Measurements from ENCODE around the gene SLC16A7. TPM values are rescaled to one million over a fixed set of nuclear protein-coding genes. Genes with fewer than 3 reads are reported as not detected.

Gene SLC16A7
- total RNA-seq, 4 donors from 2014 or later: 56.9 to 127 (median 64.9) TPM

DNA sequence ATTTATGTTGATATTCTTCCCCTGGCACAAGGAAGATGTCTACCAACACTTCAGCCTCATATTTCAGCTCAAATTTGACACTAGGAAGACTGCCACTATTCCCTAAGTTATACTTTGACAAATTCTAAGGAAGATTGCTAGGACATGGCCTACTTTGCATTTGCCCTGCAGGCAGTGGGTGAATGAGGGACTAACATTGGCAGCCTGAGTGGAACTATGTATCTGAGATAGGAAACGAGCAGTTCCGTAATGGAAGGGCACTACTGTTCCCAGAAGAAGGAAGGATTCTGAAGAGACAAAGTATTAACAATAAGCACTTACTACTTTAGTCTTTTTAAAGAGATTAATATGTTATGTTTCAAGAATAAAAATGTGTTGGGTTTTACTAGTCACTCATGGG is 115.1 kb downstream of the SLC16A7 start:
- ATAC-seq (ENCODE audit: low FRiP score) (no peak), DNase-seq (ENCODE audit: low spot score) (no peak)
- TF ChIP-seq, protein P1, sequence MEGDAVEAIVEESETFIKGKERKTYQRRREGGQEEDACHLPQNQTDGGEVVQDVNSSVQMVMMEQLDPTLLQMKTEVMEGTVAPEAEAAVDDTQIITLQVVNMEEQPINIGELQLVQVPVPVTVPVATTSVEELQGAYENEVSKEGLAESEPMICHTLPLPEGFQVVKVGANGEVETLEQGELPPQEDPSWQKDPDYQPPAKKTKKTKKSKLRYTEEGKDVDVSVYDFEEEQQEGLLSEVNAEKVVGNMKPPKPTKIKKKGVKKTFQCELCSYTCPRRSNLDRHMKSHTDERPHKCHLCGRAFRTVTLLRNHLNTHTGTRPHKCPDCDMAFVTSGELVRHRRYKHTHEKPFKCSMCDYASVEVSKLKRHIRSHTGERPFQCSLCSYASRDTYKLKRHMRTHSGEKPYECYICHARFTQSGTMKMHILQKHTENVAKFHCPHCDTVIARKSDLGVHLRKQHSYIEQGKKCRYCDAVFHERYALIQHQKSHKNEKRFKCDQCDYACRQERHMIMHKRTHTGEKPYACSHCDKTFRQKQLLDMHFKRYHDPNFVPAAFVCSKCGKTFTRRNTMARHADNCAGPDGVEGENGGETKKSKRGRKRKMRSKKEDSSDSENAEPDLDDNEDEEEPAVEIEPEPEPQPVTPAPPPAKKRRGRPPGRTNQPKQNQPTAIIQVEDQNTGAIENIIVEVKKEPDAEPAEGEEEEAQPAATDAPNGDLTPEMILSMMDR (IDR thresholded peaks at IDR 0.05): no peak

- TF ChIP-seq, protein P1 (IDR thresholded peaks at IDR 0.05): no peak
- DNase-seq (ENCODE audit: low spot score) (no peak), ATAC-seq (ENCODE audit: low FRiP score) (no peak)
These were observed 119.6 kb downstream of the SLC16A7 start for GRCh38 chr12:59715434-59715833.

- DNase-seq (ENCODE audit: low spot score) (no peak), ATAC-seq (ENCODE audit: low FRiP score) (no peak)
- TF ChIP-seq, protein P1 (IDR thresholded peaks at IDR 0.05): no peak
These were observed 120.2 kb downstream of the SLC16A7 start for GRCh38 chr12:59716043-59716442.

- TF ChIP-seq, protein P1 (IDR thresholded peaks at IDR 0.05): no peak
- ATAC-seq (ENCODE audit: low FRiP score) (no peak), DNase-seq (ENCODE audit: low spot score) (no peak)
These were observed 121.6 kb downstream of the SLC16A7 start for GRCh38 chr12:59717436-59717835.

DNA sequence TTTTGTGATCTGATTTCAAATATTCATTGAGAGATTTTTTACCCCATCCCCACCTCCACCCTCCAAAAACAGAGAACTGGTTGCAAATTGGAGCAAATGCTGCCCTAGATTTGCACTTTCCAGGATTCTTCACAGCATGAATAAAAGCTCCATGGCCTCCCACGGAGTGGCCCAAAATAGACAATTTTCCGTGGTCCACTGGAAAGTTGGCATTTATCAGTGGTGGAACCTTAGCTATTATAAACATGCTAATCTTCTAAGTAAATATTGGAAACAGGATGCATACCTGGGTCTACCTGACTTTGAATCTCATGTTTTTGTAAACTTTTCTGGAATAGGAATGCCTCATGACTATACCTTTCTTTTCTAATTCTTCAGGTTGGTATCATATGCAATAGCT is 123.9 kb downstream of the SLC16A7 start:
- ATAC-seq (ENCODE audit: low FRiP score): no peak
- TF ChIP-seq, protein P1 (IDR thresholded peaks at IDR 0.05): no peak
- DNase-seq (ENCODE audit: low spot score): no peak

DNA sequence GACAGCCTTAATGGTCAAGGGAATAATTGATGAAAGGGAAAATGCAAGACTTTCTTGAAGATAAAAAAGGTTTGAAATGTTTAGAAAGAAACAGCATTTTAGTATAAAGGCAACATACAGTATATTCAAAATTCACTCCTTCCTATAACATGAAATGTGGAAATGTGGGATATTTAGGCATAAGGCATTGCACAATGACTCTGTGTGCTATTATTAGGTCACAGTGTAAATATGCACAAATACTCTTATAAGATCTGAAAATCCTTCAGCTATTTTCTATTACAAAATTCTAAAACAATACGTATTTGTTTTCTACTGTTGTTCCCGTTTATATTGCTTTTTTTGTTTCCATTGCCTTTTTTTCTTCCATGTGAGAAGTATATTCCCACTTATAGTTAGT is 127.7 kb downstream of the SLC16A7 start:
- DNase-seq (ENCODE audit: low spot score) (no peak), ATAC-seq (ENCODE audit: low FRiP score) (no peak)

GRCh38 chr12:59724011-59724695 is 128.3 kb downstream of the SLC16A7 start:
- DNase-seq (ENCODE audit: low spot score) (no peak), ATAC-seq (ENCODE audit: low FRiP score) (no peak)
- TF ChIP-seq, protein P1 (IDR thresholded peaks at IDR 0.05): no peak

More for the DNA sequence above, 127.7 kb downstream of the SLC16A7 start:
- TF ChIP-seq, protein P1 (IDR thresholded peaks at IDR 0.05): no peak

Data from omental fat pad (tissue), 4 donors.